ENCODE results near the gene PRKCE.

GRCh38 chr2:46068636-46069035, 417.2 kb downstream of the PRKCE start:
- TF ChIP-seq CTCF (conservative IDR thresholded peaks at IDR 0.05; ENCODE audit: low read depth, low read length), result no peak
- TF ChIP-seq EZH2 (IDR thresholded peaks at IDR 0.05; ENCODE audit: borderline replicate concordance, low read depth, low read length, poor library complexity, severe bottlenecking), result no peak
